Measurements from ENCODE around the gene IFIT5. TPM values are rescaled to one million over a fixed set of nuclear protein-coding genes. Genes with fewer than 3 reads are reported as not detected.
A peak's percentile ranks its signal among the peaks of the same experiment; 100 is the strongest.
"Not testable (repeated sequence)": the region's sequence is repeated elsewhere in the genome, so short reads cannot be mapped to it uniquely, and the experiment has no call there.

IFIT5 gene, protein sequence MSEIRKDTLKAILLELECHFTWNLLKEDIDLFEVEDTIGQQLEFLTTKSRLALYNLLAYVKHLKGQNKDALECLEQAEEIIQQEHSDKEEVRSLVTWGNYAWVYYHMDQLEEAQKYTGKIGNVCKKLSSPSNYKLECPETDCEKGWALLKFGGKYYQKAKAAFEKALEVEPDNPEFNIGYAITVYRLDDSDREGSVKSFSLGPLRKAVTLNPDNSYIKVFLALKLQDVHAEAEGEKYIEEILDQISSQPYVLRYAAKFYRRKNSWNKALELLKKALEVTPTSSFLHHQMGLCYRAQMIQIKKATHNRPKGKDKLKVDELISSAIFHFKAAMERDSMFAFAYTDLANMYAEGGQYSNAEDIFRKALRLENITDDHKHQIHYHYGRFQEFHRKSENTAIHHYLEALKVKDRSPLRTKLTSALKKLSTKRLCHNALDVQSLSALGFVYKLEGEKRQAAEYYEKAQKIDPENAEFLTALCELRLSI
- total RNA-seq, result 6.3 and 7.7 TPM in 2 replicates

DNA sequence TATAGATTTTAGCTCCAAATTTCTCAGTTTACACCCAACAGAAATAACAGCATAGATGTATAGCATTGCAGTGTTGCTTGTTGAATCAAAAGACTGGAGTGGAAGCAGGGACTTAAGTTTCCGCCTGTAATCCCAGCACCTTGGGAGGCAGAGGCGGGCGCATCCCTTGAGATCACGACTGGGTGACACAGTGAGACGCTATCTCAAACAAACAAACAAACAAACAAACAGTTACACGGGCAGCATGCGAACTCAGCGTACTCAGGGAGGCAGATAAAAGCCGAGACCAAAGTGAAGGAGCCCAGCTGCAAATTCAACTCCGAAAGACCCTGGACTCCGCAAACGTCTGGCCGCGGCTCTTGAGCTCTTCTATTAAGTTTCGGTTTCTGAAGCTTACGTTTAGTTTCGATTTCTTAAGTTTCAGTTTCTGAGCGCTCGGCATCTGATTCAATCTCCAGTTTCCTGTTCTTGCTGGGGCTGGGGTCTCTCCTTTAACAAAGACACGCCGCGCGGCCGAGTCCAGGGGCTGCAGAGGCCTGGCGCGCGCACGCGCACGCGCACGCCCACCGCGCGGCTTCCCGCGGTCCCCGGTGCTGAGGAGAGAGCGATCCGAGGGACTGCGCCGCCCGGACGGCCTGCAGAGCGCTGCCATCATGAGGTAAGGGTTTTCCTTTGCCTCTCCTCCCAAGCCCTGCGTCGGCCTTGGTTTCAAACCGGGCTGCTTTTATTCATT lies at the start of gene IFIT5:
TSS of gene IFIT5 (plus strand) at position 423 of the 733 bp plus-strand sequence. CDS start at position 654, 231 bp downstream.
- DNase-seq (ENCODE audit: low read depth in 2 of 2), result peak; percentile 78 to 84

DNA sequence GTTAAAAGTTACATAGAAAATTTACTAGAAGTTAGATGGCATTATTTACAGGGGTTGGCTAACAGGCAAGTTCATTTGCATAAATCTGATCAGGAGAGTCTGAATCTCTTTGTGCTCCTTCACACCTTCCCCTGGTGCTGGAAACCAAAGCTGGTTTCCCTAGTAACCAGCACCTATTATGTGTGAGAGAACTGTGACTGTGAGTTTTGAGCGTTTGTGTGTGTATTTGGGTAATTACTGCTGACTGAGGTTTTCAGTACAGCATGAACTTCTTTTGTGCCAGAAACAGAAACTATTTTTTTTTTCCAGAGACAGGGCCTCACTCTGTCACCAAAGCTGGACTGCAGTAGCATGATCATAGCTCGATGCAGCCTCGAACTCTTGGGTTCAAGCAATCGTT lies 46.8 kb upstream of the IFIT5 start:
- DNase-seq (ENCODE audit: low read depth in 2 of 2), result peak in 1 of 2 donors; percentile 66

DNA sequence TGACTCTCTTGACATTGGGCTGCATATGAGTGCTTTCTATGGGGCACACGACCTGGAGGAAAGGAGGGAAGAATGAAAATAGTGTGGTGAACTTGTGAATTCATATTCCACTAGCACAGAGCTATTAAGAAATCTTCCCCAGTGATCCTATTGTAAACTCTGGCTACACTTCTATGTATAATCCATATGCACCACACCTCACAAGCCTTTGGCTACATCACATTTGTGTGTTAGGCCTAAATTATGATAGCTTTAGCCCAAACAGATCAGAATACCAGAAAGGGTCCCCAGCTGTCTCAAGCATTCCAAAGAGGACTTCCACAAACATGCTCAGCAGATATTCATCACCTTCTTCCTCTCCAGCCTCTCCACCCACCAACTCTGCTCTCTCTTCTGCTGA lies 46.2 kb upstream of the IFIT5 start:
- DNase-seq (ENCODE audit: low read depth in 2 of 2), result no peak

DNA sequence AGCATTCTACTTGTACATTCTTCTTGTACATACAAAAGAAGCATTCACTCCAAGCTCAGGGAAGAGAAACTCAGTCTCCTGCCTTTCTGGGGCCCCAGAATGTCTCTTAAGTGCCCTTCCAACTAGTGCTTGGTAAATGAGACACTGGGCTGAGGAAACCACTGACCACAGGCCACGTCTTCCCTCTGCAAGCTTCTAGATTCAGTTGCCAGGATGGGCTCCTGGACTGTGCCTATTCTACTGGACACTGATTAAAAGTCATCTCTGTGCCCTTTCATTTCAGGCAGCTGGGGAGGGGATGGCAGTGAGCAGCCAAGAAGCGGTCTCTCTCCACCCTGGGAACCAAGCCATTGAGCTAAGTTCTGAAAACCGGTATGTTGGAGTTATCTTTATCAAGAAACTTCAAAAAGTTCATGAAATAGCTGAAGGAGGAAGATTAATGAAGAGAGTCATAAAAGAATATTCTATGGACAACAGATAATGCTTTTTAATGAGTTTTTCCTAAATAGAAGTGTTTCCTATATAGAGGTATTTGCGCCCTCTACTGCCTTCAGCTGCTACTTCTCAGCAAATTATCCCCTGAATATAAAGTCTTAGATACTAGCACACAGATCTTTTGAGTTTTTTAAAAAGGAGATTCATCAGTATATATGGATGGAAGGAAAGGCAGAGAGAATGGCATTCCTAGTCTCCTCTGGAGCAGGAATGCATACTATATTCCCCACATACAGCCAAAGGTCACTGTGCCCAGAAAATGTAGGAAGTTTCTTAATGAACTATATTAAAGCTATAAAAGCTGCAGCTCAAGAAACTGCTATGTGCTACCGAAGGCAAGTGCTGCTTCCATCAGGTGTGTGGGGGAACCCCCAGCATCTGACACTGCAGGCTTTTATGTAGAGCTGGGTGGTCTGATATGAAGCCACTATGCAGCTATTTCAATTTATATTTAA lies 44.9 kb upstream of the IFIT5 start:
- peak; percentile 64 to 73 for DNase-seq (ENCODE audit: low read depth in 2 of 2)

DNA sequence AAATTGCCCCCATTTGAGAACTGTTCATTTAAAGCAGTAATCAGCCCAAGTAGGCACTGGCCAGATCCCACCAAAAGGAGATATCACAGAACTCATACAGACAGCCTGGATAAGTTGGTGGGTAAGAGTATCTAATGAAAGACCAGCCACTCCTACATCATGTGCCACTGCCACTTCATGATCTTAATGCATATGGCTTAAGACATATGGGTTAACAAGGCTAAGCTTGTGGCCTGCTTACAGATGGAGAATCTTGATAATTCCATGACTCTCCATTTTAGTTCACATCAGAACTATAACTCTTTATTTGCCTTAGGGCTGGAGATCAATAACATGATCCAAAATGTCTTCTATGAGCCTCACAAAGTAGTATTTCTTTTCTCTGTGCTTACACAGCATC lies 43.3 kb upstream of the IFIT5 start:
- no peak for DNase-seq (ENCODE audit: low read depth in 2 of 2)

DNA sequence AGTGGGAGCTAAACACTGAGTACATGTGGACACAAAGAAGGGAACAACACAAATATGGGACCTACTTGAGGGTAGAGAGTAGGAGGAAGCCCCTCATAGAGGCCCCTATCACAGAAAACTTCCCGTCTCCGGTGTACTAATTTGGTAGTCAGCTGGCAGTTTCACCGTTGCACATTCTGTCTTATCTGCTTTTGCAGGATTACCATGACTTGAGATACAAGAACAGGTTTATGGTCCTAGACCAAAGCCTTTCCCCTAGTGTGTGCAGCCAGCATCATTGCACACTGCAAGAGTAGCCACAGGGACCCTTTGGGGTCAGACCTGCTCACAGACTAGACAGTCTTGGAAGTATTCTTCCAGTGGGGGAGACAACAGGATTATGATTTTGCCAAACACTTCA lies 42.4 kb upstream of the IFIT5 start:
- DNase-seq (ENCODE audit: low read depth in 2 of 2), result no peak

DNA sequence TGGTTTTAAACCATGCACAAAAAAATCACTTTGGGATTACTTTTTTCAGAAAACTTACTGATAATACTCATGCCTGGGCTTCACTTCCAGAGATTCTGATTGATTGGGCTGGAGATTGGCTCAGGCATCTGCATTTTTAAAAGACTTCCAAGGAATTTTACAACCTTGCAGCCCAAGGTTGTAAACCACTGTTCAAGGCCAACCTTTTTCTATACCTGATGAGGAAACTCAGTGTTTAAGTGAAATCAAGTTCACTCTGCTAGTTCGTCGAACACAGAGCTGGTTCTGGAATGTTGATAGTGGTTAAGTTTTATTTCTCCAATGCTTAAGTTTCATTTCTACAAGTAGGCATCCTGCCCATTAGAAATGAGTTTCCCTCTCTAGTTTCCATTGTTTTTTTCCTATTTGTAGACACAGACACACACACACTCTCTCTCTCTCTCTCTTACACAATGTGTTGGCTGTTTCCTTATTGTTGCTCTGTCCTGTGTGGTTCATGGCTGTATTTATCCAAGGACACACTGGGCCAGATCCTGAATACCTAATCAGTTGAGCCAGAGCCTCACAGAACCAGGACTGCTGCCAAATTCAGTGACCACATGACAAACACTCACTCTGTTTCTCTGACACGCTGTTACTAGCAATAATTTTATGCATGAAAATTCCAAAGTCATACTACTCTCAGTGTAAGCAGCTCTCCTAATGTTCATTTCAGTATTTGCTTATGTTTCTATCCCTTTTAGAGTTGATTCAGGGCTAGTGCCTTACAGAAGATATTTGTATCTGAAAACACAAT lies 40.3 kb upstream of the IFIT5 start:
- peak; percentile 94 to 99 for DNase-seq (ENCODE audit: low read depth in 2 of 2)

DNA sequence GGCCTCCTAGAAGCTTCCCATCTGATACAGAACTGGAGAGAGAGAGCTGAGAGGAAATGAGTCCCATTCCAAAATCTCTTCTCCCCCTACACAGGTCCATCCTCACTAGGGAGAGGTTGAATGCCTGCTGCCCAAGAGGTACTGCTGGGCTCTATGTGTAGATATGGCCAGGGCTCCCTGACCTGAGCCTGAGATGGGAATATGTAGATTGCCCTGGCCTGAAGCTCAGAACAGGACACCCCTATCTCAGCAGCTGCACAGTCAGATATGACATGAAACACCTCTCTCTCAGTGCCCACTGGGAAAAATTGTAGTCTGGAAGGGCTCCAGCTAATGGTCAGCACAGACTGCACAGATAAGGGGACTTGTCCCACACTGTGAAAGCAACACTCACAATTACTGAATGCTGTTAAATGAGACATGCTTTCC lies 39.6 kb upstream of the IFIT5 start:
- peak in 1 of 2 donors; percentile 77 for DNase-seq (ENCODE audit: low read depth in 2 of 2)

DNA sequence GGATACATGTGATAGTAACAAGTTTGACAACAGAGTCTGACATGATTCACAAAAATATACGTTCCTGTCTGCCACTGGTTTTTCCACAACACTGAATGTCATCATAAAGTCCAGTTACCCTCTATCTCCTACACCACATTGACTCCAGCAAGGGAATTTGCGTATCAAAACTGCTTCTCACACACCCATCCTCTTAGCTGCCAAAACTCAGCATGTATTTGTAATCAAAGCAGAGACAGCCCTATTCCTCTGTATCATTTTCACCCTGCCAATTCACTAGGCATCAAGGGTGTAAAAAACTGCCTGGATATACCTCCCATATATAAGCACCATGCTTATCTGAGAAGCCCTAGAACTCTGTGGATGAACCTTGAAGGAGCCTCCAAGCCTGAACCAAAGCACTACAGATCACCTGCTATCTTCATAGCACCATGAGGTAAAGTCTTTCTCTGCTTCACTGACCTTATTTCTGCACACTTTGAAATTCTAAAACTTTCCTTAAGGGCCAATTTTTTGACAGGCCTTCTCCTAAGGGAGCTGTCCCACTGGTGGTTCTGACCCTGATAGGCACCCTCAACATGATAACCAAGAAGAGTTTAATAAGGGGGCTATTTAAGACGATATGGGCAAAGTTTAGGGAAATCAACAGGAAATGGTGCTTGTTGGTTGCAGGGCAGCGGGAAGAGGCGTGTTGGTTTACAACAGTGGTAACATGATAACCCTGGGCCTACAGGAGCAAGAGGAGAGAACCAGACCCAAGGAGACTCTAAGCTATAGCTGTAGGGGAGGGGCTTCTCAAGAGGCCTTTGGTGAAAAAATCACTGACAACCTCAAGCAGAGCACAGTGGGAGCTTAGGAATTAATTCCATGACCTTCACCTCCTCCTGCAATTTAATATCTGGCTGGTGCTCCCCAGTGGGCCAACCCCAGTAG lies 36.4 kb upstream of the IFIT5 start, which contains the start of gene IFIT1B:
TSS of gene IFIT1B (plus strand) at position 352 of the 933 bp plus-strand sequence. CDS start at position 432, 80 bp downstream.
- no peak for DNase-seq (ENCODE audit: low read depth in 2 of 2)

DNA sequence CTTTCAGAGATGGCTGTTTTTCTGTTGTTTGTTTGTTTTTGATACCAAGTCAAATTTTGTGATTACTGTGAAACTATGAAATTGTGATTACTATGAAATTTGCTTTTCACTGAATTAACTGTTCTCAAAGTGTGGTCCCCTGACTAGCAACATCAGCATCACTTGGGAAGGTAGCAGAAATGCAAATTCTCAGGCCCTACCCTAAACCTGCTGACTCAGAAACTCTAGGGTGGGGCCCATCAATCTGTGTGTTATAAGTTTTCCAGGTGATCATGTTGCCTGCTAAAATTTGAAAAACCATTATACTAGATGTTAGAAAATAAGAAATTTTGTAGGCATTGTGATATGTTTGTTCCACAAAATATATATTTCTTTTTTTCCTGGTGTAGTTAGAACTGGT lies 35.3 kb upstream of the IFIT5 start:
- DNase-seq (ENCODE audit: low read depth in 2 of 2), result no peak

DNA sequence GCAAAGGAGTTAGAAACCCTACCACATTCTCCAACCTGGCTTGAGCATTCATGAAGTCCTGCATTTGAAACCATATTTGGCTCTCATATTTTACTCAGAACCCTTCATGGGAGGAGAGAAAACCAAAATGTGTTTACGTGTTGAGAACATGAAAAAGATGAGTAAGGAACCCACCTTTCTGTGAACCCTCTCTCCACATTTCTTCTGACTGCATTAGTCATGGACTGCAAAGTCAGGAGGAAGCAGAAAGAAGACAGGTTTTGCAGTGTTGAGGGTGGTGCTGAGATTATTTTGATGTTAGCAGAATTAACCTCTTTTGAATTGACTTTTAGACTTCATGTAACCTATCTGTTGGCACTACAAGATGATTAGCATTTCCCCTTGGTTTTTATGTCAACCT lies 31.6 kb upstream of the IFIT5 start:
- no peak for DNase-seq (ENCODE audit: low read depth in 2 of 2)

DNA sequence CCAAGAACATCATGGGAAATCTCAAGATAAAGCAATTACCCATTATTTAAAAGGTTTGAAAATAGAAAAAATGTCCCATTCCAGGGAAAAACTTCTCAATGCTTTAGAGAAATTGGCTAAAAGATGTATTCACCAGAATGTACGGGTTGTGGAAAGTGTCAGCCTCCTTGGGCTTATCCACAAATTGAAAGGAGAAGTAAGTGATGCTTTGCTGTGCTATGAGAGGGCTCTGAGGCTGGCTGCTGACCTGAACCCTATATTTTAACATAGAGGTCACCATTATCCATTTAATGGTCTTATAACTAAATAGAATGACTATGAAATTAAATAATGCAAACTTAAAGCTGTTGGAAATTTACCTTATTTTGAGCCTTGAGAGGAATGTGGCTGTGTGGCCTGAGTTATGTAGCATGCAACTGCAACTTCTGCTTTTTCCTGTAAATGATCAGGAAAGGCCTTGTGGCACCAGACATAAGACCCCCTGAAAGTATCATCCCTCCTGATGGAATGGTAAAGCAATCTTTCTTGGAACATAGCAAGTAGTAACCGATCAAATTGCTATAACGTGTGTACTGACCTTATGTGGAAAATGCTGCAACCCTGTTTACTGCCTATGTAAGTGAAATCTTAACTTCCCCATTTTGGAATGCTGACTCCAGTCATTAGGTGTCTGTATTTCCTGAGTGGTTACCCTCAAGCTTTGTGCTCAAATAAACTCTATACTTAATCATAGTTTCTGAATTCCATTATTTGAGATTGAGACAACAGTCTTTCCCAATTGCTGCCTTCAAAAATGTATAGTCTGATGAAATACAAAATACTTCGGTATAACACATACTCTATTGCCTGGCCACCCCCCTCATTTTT lies 29.7 kb upstream of the IFIT5 start:
- DNase-seq (ENCODE audit: low read depth in 2 of 2), result no peak

DNA sequence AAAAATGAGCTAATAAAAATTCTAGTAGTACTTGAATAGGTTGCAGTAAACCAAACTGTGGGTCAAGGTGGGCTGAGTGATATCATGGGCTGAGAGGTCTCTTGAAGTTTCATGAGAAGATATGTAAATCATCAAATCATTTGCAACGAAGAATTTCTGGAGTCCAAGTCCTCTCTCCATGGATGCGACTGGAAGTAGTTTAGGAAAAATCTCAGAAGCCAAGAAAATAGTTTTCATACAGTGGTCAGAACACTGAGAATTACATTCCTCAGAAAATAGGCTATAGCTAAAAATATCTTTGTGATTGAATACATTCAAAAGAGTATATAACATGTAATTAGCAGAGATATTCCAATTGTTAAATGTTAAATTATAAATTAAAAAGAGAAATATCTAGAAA lies 25.6 kb upstream of the IFIT5 start:
- no peak for DNase-seq (ENCODE audit: low read depth in 2 of 2)

DNA sequence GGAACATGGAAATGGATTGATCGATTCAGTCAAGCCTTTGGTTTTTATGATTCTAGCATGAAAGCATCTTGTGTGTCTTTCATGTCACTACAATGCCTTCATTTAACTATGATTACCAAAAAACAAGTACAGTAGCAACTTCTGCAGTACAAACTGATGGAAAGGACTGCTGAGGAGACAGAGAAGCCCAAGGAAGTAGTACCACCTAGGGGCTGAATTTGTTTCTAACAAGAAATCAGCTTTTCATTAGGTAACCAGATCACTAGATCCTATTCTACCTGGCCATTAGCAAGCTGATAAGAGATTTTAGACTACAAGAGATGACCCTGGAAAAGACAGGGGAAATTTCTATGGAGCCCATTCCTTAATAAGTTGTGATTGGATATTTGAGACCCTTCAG lies 25.1 kb upstream of the IFIT5 start:
- DNase-seq (ENCODE audit: low read depth in 2 of 2), result peak; percentile 16 to 32

DNA sequence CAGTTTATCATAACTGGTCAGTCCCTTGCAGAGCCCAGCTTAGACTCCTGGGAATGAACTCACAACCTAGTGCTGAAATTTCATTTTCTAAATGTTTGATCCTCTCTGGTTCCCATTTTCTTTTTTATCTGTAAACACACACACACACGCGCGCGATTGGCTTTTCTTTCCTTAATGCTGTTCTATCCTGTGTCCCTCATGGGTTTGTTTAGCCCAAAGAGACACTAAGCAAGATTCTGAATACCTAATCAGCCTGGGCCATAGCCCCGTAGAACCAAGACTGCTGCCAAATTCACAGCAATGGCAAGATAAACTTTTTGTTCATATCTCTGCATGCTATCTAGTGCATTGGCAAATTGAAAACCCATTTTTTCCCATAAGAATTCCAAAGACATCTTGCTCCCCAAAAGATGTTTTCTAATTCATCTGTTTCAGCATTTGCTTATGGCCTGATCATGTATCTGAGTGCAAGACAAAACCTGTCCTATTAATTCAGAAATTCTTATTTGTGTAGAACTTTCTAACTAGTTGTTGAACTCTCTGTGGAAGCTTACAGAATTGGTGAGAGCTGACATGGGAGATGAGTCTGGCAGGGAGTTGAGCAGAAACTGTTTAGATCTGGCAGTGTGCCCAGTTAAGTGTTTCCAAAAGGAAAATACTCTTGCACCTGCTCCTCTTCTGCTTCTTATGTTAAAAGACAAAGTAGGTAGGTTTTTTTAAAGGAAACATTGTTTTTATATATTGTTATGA lies 23.7 kb upstream of the IFIT5 start:
- DNase-seq (ENCODE audit: low read depth in 2 of 2), result peak in 1 of 2 donors; percentile 71

DNA sequence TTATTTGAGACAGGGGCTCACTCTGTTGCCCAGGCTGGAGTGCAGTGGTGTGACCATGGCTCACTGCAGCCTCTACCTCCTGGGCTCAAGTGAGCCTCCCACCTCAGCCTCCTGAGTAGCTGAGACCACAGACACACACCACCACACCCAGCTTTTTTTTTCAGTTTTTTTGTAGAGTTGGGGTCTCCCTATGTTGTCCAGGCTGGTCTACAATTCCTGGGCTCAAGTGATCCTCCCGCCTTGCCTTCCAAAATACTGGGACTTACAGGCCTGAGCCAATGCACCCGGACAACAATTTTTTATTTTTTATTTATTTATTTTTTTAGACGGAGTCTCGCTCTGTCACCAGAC lies 23.2 kb upstream of the IFIT5 start:
- DNase-seq (ENCODE audit: low read depth in 2 of 2), result not testable (repeated sequence)

DNA sequence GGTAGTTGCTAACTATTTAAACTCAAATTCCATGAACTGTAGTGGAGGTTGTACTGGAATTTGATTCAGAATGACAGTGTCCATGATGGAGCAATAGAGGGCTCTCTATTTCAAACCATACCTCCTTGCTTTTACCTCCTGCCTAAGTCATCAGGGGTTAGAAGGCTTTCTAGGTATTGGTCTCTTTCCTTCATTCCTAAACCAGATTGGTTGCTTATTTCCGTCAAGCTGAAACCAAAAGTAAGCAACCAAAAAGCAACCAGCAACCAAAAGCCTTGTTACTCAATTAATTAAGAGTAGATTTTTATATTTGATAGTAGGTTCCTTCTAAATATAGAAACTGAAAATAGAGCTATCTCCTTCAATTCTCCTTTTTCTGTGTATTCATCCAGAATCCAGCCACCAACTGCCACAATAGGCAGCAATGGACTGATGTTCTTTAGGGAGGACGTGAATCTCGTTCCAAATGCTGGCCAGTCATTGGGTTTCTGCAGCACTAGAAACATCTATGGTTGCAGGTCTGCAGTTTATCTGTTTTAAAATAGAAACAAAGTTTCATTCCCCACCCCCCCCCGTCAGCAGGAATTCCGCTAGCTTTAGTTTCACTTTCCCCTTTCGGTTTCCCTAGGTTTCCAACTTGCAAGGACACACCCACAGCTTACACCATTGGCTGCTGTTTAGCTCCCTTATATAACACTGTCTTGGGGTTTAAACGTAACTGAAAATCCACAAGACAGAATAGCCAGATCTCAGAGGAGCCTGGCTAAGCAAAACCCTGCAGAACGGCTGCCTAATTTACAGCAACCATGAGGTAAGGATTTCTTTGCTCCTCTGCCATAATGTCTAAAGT lies 22.2 kb upstream of the IFIT5 start, which contains the start of gene IFIT1:
TSS of gene IFIT1 (plus strand) at position 717 of the 850 bp plus-strand sequence. CDS start at position 807, 90 bp downstream.
- DNase-seq (ENCODE audit: low read depth in 2 of 2), result peak; percentile 87 to 93
